ENCODE measurements around the gene ADAM10. TPM values are rescaled to one million over a fixed set of nuclear protein-coding genes. Genes with fewer than 3 reads are reported as not detected.

Gene ADAM10
- total RNA-seq, 1 experiment from 2014 or later, result 239 TPM

- BruUV-seq (replicated peaks), result no TSS peak
- Histone ChIP-seq H3K4me3 (no peak overlapping the region), H3F3A (ENCODE audit: insufficient read depth, low read depth) (no peaks in the 10 kb centered on the region), H4K20me1 (ENCODE audit: insufficient read depth) (no peaks in the 10 kb centered on the region), H3K9me3 (ENCODE audit: insufficient read depth, low read depth) (no peaks in the 10 kb centered on the region), H3K4me1 (replicated peaks; ENCODE audit: insufficient read depth) (no peaks in the 10 kb centered on the region), H3K27me3 (ENCODE audit: insufficient read depth, low read depth) (no peaks in the 10 kb centered on the region), H3K27ac (no peak overlapping the region), H3K9me2 (ENCODE audit: insufficient read depth) (no peaks in the 10 kb centered on the region), H3K36me3 (ENCODE audit: low read depth) (no peaks in the 10 kb centered on the region), H3K4me2 (no peak overlapping the region), H2AFZ (no peak overlapping the region), H3K79me2 (ENCODE audit: low read depth) (peaks cover 5% of the 10 kb centered on the region; the same call in 1 of the 2 replicates)
- ChIA-PET POLR2A (ENCODE audit: unreplicated experiment) (no interaction called here), CTCF (no interaction called here)
- intact Hi-C loops (cut with micrococcal nuclease; ENCODE audit: unreplicated experiment), result no loop called here
- no peak for DNase-seq
- TF ChIP-seq EZH2 (IDR thresholded peaks at IDR 0.05; ENCODE audit: low read depth) (no peak), CTCF (conservative IDR thresholded peaks at IDR 0.05) (no peak)
These were observed 116.7 kb downstream of the ADAM10 start for GRCh38 chr15:58632789-58633188.

GRCh38 chr15:58631319-58631718 is 118.2 kb downstream of the ADAM10 start:
- H3K27me3 ChIP-seq (ENCODE audit: insufficient read depth, low read depth), result no peaks in the 10 kb centered on the region
- no peak overlapping the region for H3K27ac ChIP-seq
- ChIA-PET POLR2A (ENCODE audit: unreplicated experiment) (no interaction called here), CTCF (no interaction called here)
- no peaks in the 10 kb centered on the region for H3K4me1 ChIP-seq (replicated peaks; ENCODE audit: insufficient read depth)
- H4K20me1 ChIP-seq (ENCODE audit: insufficient read depth), result no peaks in the 10 kb centered on the region
- H3K79me2 ChIP-seq (ENCODE audit: low read depth), result peaks cover 5% of the 10 kb centered on the region; the same call in 1 of the 2 replicates
- intact Hi-C loops (cut with micrococcal nuclease; ENCODE audit: unreplicated experiment), result no loop called here
- H3K4me2 ChIP-seq, result no peak overlapping the region
- H3K4me3 ChIP-seq, result no peak overlapping the region
- no peaks in the 10 kb centered on the region for H3K9me3 ChIP-seq (ENCODE audit: insufficient read depth, low read depth)
- no TSS peak for BruUV-seq (replicated peaks)
- DNase-seq, result no peak
- H3K36me3 ChIP-seq (ENCODE audit: low read depth), result no peaks in the 10 kb centered on the region; the same call in 1 of the 2 replicates
- H3K9me2 ChIP-seq (ENCODE audit: insufficient read depth), result no peaks in the 10 kb centered on the region
- TF ChIP-seq CTCF (conservative IDR thresholded peaks at IDR 0.05) (no peak), EZH2 (IDR thresholded peaks at IDR 0.05; ENCODE audit: low read depth) (no peak)
- no peaks in the 10 kb centered on the region for H3F3A ChIP-seq (ENCODE audit: insufficient read depth, low read depth)
- no peak overlapping the region for H2AFZ ChIP-seq

GRCh38 chr15:58629625-58630024 is 119.9 kb downstream of the ADAM10 start:
- Histone ChIP-seq H2AFZ (no peak overlapping the region), H3K36me3 (ENCODE audit: low read depth) (no peaks in the 10 kb centered on the region; the same call in 1 of the 2 replicates), H3K79me2 (ENCODE audit: low read depth) (peaks cover 5% of the 10 kb centered on the region; the same call in 1 of the 2 replicates), H3K27me3 (ENCODE audit: insufficient read depth, low read depth) (no peaks in the 10 kb centered on the region), H3K4me3 (no peak overlapping the region), H3K27ac (no peak overlapping the region), H4K20me1 (ENCODE audit: insufficient read depth) (no peaks in the 10 kb centered on the region), H3K9me3 (ENCODE audit: insufficient read depth, low read depth) (no peaks in the 10 kb centered on the region), H3K4me2 (no peak overlapping the region), H3K4me1 (replicated peaks; ENCODE audit: insufficient read depth) (no peaks in the 10 kb centered on the region), H3K9me2 (ENCODE audit: insufficient read depth) (no peaks in the 10 kb centered on the region), H3F3A (ENCODE audit: insufficient read depth, low read depth) (no peaks in the 10 kb centered on the region)
- ChIA-PET POLR2A (ENCODE audit: unreplicated experiment) (interaction anchor here (0.7 kb wide), 1 partner anchor 142 kb away, joined by 13 read pairs; the partner anchor contains the start of gene MINDY2), CTCF (interaction anchor here (0.7 kb wide), 1 partner anchor 30 kb away, joined by 3 read pairs; no protein-coding TSS in a partner anchor)
- intact Hi-C loops (cut with micrococcal nuclease; ENCODE audit: unreplicated experiment), result no loop called here
- BruUV-seq (replicated peaks), result no TSS peak
- DNase-seq, result no peak
- no peak for TF ChIP-seq EZH2 (IDR thresholded peaks at IDR 0.05; ENCODE audit: low read depth)
- no peak for TF ChIP-seq CTCF (conservative IDR thresholded peaks at IDR 0.05)

Data from PC-9 (cell line).